ENCODE data around the gene CBFB.

DNA sequence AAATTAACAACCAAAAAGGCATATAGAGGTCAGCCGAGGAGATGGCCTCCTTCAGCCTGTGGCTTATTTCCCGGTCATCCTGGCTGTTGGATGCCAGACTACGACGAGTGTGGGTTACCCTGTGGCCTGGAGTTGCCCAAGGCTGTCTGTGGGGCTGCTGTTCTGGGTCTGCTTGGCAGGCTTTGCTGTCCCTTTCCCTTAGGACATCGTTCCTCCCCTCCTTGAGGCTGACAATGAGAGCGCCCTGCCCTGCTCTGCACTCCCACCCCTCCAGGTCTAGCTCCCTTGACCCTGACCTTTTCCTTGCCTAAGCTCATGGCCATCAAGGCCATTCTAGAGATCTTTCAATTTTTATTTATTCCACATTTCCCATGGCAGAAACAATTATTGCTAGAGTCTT is 1.9 kb upstream of the CBFB start:
- TF ChIP-seq, protein P1, sequence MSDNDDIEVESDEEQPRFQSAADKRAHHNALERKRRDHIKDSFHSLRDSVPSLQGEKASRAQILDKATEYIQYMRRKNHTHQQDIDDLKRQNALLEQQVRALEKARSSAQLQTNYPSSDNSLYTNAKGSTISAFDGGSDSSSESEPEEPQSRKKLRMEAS (IDR thresholded peaks at IDR 0.05): no peak
- TF ChIP-seq TAF1 (IDR thresholded peaks at IDR 0.05; ENCODE audit: low read depth) (no peak), EP300 (IDR thresholded peaks at IDR 0.05; ENCODE audit: borderline replicate concordance) (no peak), USF1 (IDR thresholded peaks at IDR 0.05) (no peak), NFIC (IDR thresholded peaks at IDR 0.05) (no peak), REST (IDR thresholded peaks at IDR 0.05; ENCODE audit: low read depth) (no peak), EGR1 (IDR thresholded peaks at IDR 0.05) (no peak), ZBTB7A (IDR thresholded peaks at IDR 0.05; ENCODE audit: low read depth) (no peak), CEBPB (IDR thresholded peaks at IDR 0.05) (no peak), YY1 (IDR thresholded peaks at IDR 0.05; ENCODE audit: low read depth) (no peak), TEAD4 (IDR thresholded peaks at IDR 0.05) (no peak), RAD21 (IDR thresholded peaks at IDR 0.05; ENCODE audit: low read depth) (no peak), CREB1 (IDR thresholded peaks at IDR 0.05; ENCODE audit: low read depth) (no peak), FOXM1 (IDR thresholded peaks at IDR 0.05; ENCODE audit: borderline replicate concordance, low read depth) (no peak)

All from Ishikawa (cell line).